B cell (primary cell): ENCODE results near the gene CTDSPL. TPM values are rescaled to one million over a fixed set of nuclear protein-coding genes. Genes with fewer than 3 reads are reported as not detected.

Source experiments
- ATAC-seq: fragments of 200-7000 bp; cut with Tn5 transposase; one replicate; pipeline ENCODE4 v1.10.0; 2021; ENCODE audit warnings: low read depth, mild to moderate bottlenecking, moderate number of reproducible peaks, moderate library complexity
- CTCF ChIA-PET: fragments of 350-600 bp; sonication (Branson Sonifier 250); formaldehyde crosslinking; loops from one replicate; lab custom pipeline; 2021; ENCODE audit warnings: antibody characterized with exemption, inconsistent platforms; lab: Charles Lee
- POLR2A ChIA-PET: fragments of 350-600 bp; sonication (Branson Sonifier 250); formaldehyde crosslinking; loops from one replicate; lab custom pipeline; 2021; ENCODE audit warnings: antibody characterized with exemption; lab: Charles Lee
- DNase-seq: peaks from one replicate; pipeline ENCODE4 v3.0.0; 2013
- H2AFZ ChIP-seq: 2 replicates; pipeline ENCODE4 v1.6.1; 2012; ENCODE audit warnings: mild to moderate bottlenecking, low read depth, low read length; ENCODE audit not compliant: insufficient read depth, poor library complexity, severe bottlenecking
- H3K27ac ChIP-seq, 2 donors: 1 replicate in 1 of 2; 2 replicates in 1 of 2; pipeline ENCODE4 v1.5.1; 2012 to 2013; ENCODE audit warnings: low read length in 2 of 2, mild to moderate bottlenecking in 2 of 2, moderate library complexity in 1 of 2
- H3K27me3 ChIP-seq, 4 experiments: fragments of 200-600 bp in 1 of 4; sonication (generic) in 1 of 4; replicated peaks in 1 of 4; 1 replicate in 2 of 4; 2 replicates in 2 of 4; pipeline versions ENCODE4 v1.6.1 to v1.7.0; 2013 to 2016; ENCODE audit warnings: low read length in 3 of 4, mild to moderate bottlenecking in 2 of 4, mixed read lengths in 1 of 4, moderate library complexity in 1 of 4; ENCODE audit not compliant: insufficient read depth in 4 of 4, control insufficient read depth in 3 of 4; ENCODE audit errors: control extremely low read depth in 1 of 4
- H3K36me3 ChIP-seq, 2 experiments: replicated peaks in 1 of 2; 1 replicate in 1 of 2; 2 replicates in 1 of 2; pipeline versions ENCODE4 v1.6.1 to v1.7.1; 2013; ENCODE audit warnings: low read length in 1 of 2; ENCODE audit not compliant: insufficient read depth in 2 of 2, control insufficient read depth in 1 of 2; ENCODE audit errors: control extremely low read depth in 1 of 2, extremely low read depth in 1 of 2
- H3K4me1 ChIP-seq, 2 donors: fragments of 200-600 bp in 1 of 2; sonication (generic) in 1 of 2; 1 replicate in 1 of 2; 2 replicates in 1 of 2; pipeline versions ENCODE4 v1.5.1 to v1.6.1; 2013 to 2017; ENCODE audit warnings: low read length in 2 of 2; ENCODE audit not compliant: control insufficient read depth in 2 of 2, insufficient read depth in 2 of 2
- H3K4me2 ChIP-seq: replicated peaks from 2 replicates; pipeline ENCODE3; 2012; ENCODE audit warnings: mild to moderate bottlenecking, low read depth, low read length; ENCODE audit not compliant: poor library complexity, severe bottlenecking
- H3K4me3 ChIP-seq, 5 experiments: fragments of 200-600 bp in 1 of 5; sonication (generic) in 1 of 5; 1 replicate in 3 of 5; 2 replicates in 2 of 5; pipeline versions ENCODE4 v1.5.1 to v1.7.0; 2011 to 2016; ENCODE audit warnings: low read length in 4 of 5, mild to moderate bottlenecking in 4 of 5, low read depth in 2 of 5, control low read depth in 1 of 5, moderate library complexity in 1 of 5; ENCODE audit not compliant: insufficient read depth in 1 of 5; ENCODE audit errors: control extremely low read depth in 1 of 5, extremely low read depth in 1 of 5
- H3K79me2 ChIP-seq: fragments of 200-600 bp; sonication (generic); one replicate; pipeline ENCODE4 v1.6.0; 2016; ENCODE audit warnings: low read length; ENCODE audit not compliant: control insufficient read depth, insufficient read depth
- H3K9ac ChIP-seq: fragments of 200-600 bp; sonication (generic); 2 replicates; pipeline ENCODE4 v1.6.1; 2017; ENCODE audit warnings: mild to moderate bottlenecking, low read length, moderate library complexity
- H3K9me3 ChIP-seq, 3 donors: one replicate each; pipeline versions ENCODE4 v1.6.1 to v1.7.1; 2013; ENCODE audit warnings: low read length in 2 of 3; ENCODE audit not compliant: control insufficient read depth in 2 of 3, insufficient read depth in 1 of 3; ENCODE audit errors: control extremely low read depth in 1 of 3
- H4K20me1 ChIP-seq: 2 replicates; pipeline ENCODE4 v1.6.0; 2012; ENCODE audit warnings: mild to moderate bottlenecking, low read length; ENCODE audit not compliant: insufficient read depth, control insufficient read depth, poor library complexity, severe bottlenecking
- H3K27ac Mint-ChIP-seq: one replicate; pipeline ENCODE4 v1.8.0; 2021; ENCODE audit warnings: mixed read lengths
- H3K27me3 Mint-ChIP-seq: one replicate; pipeline ENCODE4 v1.8.0; 2021; ENCODE audit warnings: mixed read lengths
- H3K4me1 Mint-ChIP-seq: one replicate; pipeline ENCODE4 v1.8.0; 2021; ENCODE audit warnings: mixed read lengths
- H3K4me3 Mint-ChIP-seq: one replicate; pipeline ENCODE4 v1.8.0; 2021; ENCODE audit warnings: mixed read lengths
- H3K9me3 Mint-ChIP-seq: one replicate; pipeline ENCODE4 v1.8.0; 2022; ENCODE audit warnings: mixed read lengths; ENCODE audit not compliant: insufficient read depth
- EZH2 ChIP-seq: IDR thresholded peaks from 2 replicates; pipeline ENCODE4 v1.6.1; 2012; ENCODE audit warnings: borderline replicate concordance, low read depth, mild to moderate bottlenecking, moderate library complexity, low read length; ENCODE audit not compliant: insufficient read depth, poor library complexity, severe bottlenecking
- WGBS: methylation state at CpG from one replicate; pipeline ENCODE4 v1.1.5; 2013; ENCODE audit warnings: missing lambda C conversion rate; ENCODE audit not compliant: insufficient coverage; 5-methylcytosine and 5-hydroxymethylcytosine counted together
- intact Hi-C: fragments of 100-400 bp; cut with micrococcal nuclease; formaldehyde crosslinking; loops from one replicate; pipeline ENCODE4 v1.10.0; 2022
- polyA plus RNA-seq: library from polyadenylated mRNA; depleted of rRNA; stranded (reverse); fragments of >200 nt; gene quantifications from 2 replicates; pipeline ENCODE4 v1.2.3, GENCODE V29; 2012
- total RNA-seq, 2 donors: library from RNA; stranded (reverse); fragments of 120-200 nt in 1 of 2; gene quantifications; 1 replicate in 1 of 2; 2 replicates in 1 of 2; pipeline versions ENCODE4 v1.2.3 to v1.2.4, GENCODE V29; 2013 to 2022
- TF ChIP-seq, protein P1 (sequence below): fragments of 200-600 bp; IDR thresholded peaks from one replicate; pipeline ENCODE4 v1.8.0; 2022; ENCODE audit warnings: antibody characterized with exemption, mild to moderate bottlenecking

CTDSPL gene
- total and polyA plus RNA-seq, 2 donors (not counting 1 experiment from before 2014, with no cell fraction given) = not detected

GRCh38 chr3:37993820-37994638 is 132.3 kb downstream of the CTDSPL start:
- H3K9ac ChIP-seq = peak overlapping the region; percentile 69
- intact Hi-C loops = loop anchor here (2.0 kb wide), 1 partner anchor 503 kb away; the partner anchor contains the start of gene EXOG
- Mint-ChIP-seq H3K27me3 (no peaks in the 10 kb centered on the region), H3K4me1 (peaks cover 45% of the 10 kb centered on the region), H3K4me3 (peak overlapping the region; percentile 99), H3K27ac (peak overlapping the region; percentile 96), H3K9me3 (no peaks in the 10 kb centered on the region)
- H2AFZ ChIP-seq = peak overlapping the region; percentile 90
- H3K27me3 ChIP-seq = no peaks in the 10 kb centered on the region
- H3K4me3 ChIP-seq = peak overlapping the region; percentile 55 to 87 (median 78)
- peaks cover 0 to 13% of the 10 kb centered on the region in 2 experiments for H3K36me3 ChIP-seq
- H3K4me2 ChIP-seq = peak overlapping the region; percentile 73
- peak overlapping the region; percentile 67 to 70 for H3K27ac ChIP-seq
- DNase-seq (peak; percentile 71), ATAC-seq (peak; percentile 39)
- TF ChIP-seq, protein P1, sequence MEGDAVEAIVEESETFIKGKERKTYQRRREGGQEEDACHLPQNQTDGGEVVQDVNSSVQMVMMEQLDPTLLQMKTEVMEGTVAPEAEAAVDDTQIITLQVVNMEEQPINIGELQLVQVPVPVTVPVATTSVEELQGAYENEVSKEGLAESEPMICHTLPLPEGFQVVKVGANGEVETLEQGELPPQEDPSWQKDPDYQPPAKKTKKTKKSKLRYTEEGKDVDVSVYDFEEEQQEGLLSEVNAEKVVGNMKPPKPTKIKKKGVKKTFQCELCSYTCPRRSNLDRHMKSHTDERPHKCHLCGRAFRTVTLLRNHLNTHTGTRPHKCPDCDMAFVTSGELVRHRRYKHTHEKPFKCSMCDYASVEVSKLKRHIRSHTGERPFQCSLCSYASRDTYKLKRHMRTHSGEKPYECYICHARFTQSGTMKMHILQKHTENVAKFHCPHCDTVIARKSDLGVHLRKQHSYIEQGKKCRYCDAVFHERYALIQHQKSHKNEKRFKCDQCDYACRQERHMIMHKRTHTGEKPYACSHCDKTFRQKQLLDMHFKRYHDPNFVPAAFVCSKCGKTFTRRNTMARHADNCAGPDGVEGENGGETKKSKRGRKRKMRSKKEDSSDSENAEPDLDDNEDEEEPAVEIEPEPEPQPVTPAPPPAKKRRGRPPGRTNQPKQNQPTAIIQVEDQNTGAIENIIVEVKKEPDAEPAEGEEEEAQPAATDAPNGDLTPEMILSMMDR = no peak
- no peak for TF ChIP-seq EZH2
- peaks cover 12% of the 10 kb centered on the region for H3K79me2 ChIP-seq
- ChIA-PET CTCF (interaction anchor here (0.9 to 1.1 kb wide), 2 partner anchors 7 to 20 kb away, joined by 4 to 6 read pairs; no protein-coding TSS in a partner anchor), POLR2A (no interaction called here)
- under 1% methylated on average over 45 of the region's 49 CpGs for WGBS
- no peaks in the 10 kb centered on the region for H4K20me1 ChIP-seq
- peaks cover 0 to 9% (median 0%) of the 10 kb centered on the region in 3 donors for H3K9me3 ChIP-seq
- peaks cover 27 to 39% of the 10 kb centered on the region in 2 donors for H3K4me1 ChIP-seq

DNA sequence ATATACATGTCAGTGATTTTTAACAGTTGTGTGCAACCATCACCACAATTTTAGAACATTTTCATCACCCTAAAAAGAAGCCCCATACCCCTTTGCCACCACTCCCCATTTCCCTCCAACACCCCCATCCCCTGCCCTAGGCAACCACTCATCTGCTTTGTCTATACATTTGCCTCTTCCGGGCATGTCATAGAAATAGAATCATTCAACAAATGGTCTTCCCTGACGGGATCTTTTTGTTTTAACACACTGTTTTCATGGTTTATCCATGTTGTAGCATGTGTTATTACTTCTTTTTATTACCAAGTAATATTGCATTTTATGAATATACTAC is 132.9 kb downstream of the CTDSPL start:
- H3K4me1 ChIP-seq = peaks cover 27 to 44% of the 10 kb centered on the region in 2 donors
- Mint-ChIP-seq H3K27me3 (no peaks in the 10 kb centered on the region), H3K27ac (peak overlapping the region; percentile 96), H3K4me1 (peaks cover 51% of the 10 kb centered on the region), H3K9me3 (no peaks in the 10 kb centered on the region), H3K4me3 (peak overlapping the region; percentile 99)
- ChIA-PET CTCF (interaction anchor here (1.1 kb wide), 1 partner anchor 21 kb away, joined by 6 read pairs; no protein-coding TSS in a partner anchor), POLR2A (no interaction called here)
- peak overlapping the region; percentile 67 to 70 for H3K27ac ChIP-seq
- peaks cover 0 to 9% (median 0%) of the 10 kb centered on the region in 3 donors for H3K9me3 ChIP-seq
- no CpG with 5 or more reads among the region's 2 CpGs for WGBS
- TF ChIP-seq EZH2 = no peak
- TF ChIP-seq, protein P1 = no peak
- H4K20me1 ChIP-seq = no peaks in the 10 kb centered on the region
- no peak for ATAC-seq
- peak overlapping the region; percentile 73 for H3K4me2 ChIP-seq
- DNase-seq = no peak
- H3K79me2 ChIP-seq = peaks cover 12% of the 10 kb centered on the region
- intact Hi-C loops = no loop called here
- H3K4me3 ChIP-seq = peak overlapping the region; percentile 55 to 87 (median 78)
- no peaks in the 10 kb centered on the region for H3K27me3 ChIP-seq
- H2AFZ ChIP-seq = peak overlapping the region; percentile 90
- peak overlapping the region; percentile 69 for H3K9ac ChIP-seq
- peaks cover 0 to 13% of the 10 kb centered on the region in 2 experiments for H3K36me3 ChIP-seq
